ENCODE results near the gene FAM149B1. TPM values are rescaled to one million over a fixed set of nuclear protein-coding genes. Genes with fewer than 3 reads are reported as not detected.

FAM149B1 gene
- total and polyA plus RNA-seq, 2 of the 13 experiments (the other 11 are each of a cell fraction or from before 2014, with no cell fraction given): 9.3 to 16.8 TPM

DNA sequence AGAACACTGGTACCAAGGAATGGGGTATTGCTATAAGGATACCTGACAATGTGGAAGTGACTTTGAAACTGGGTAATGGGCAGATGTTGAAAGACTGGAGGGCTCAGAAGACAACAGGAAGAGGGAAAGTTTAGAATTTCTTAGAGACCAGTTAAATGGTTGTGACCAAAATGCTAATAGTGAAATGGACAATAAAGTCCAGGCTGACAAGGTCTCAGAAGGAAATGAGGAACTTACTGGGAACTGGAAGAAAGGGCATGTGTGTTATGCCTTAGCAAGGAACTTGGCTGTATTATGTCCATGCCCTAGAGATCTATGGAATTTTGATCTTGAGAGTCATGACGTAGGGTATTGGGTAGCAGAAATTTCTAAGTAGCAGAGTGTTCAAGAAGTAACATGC is 38.0 kb downstream of the FAM149B1 start (continued):
- TF ChIP-seq E2F1 (CRISPR knock-in tag; IDR thresholded peaks at IDR 0.05) (no peak), SOX6 (IDR thresholded peaks at IDR 0.05) (no peak), SOX6 (CRISPR knock-in tag; IDR thresholded peaks at IDR 0.05) (no peak)

DNA sequence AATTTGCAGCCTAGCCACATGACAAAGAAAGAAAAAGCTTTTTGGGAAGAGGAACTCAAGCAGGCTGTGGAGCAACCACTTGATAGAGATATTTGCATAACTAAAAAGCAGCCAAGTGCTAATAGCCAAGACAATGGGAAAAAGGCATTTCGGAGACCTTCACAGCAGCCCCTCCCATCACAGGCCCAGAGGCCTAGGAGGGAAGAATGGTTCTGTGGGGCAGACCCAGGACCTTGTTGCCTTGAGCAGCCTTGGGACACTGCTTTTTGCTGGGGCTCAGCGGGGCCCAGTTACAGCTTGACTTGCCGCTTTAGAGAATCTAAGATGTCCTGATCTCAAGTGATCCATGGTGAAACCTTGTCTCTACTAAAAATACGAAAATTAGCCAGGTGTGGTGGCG is 38.5 kb downstream of the FAM149B1 start:
- Histone ChIP-seq H3K4me1 (ENCODE audit: insufficient read depth, low read length) (peaks cover 9% of the 10 kb centered on the region), H3K79me2 (ENCODE audit: insufficient read depth, low read length) (no peaks in the 10 kb centered on the region), H3K27ac (ENCODE audit: extremely low read length, insufficient read depth, low read length) (no peak overlapping the region), H3K27me3 (ENCODE audit: control insufficient read depth in 1 of 2, insufficient read depth in 2 of 2, low read length in 2 of 2) (no peaks in the 10 kb centered on the region), H3K9ac (ENCODE audit: insufficient read depth, low read depth, low read length) (no peak overlapping the region), H3K36me3 (replicated peaks in 1 of 2; ENCODE audit: control insufficient read depth in 1 of 2, insufficient read depth in 2 of 2, low read length in 2 of 2) (no peaks in the 10 kb centered on the region), H3K4me2 (ENCODE audit: low read depth, low read length) (no peak overlapping the region), H2AFZ (ENCODE audit: low read length) (no peak overlapping the region), H3K4me3 (replicated peaks in 1 of 3; ENCODE audit: insufficient read depth in 1 of 3, low read depth in 2 of 3, low read length in 3 of 3) (no peak overlapping the region), H4K20me1 (ENCODE audit: insufficient read depth, low read length) (no peaks in the 10 kb centered on the region), H3K9me3 (ENCODE audit: low read length) (peaks cover 4% of the 10 kb centered on the region; the same call in 1 of the 2 replicates)
- no peak for ATAC-seq
- ChIA-PET CTCF (ENCODE audit: low intra/inter-chr PET ratio, low total read pairs) (no interaction called here), POLR2A (no interaction called here)
- no peak for FAIRE-seq
- 94% methylated on average over 5 of the region's 5 CpGs for WGBS (ENCODE audit: low lambda C conversion rate)
- intact Hi-C loops (cut with micrococcal nuclease; ENCODE audit: unreplicated experiment) (no loop called here), in situ Hi-C loops (cut with HindIII; ENCODE audit: extremely low pct_ligation_motif_present, low pct_unique_long_range_greater_than_20kb) (no loop called here)
- BruUV-seq (replicated peaks): no TSS peak
- no peak for DNase-seq (ENCODE audit: low spot score)
- no peak for TF ChIP-seq ZNF383 (CRISPR knock-in tag; IDR thresholded peaks at IDR 0.05; ENCODE audit: borderline replicate concordance)
- no peak for TF ChIP-seq TCF12 (IDR thresholded peaks at IDR 0.05)
- no peak for TF ChIP-seq TCF12 (CRISPR knock-in tag; IDR thresholded peaks at IDR 0.05)
- no peak for TF ChIP-seq RERE (CRISPR knock-in tag; IDR thresholded peaks at IDR 0.05; ENCODE audit: low read depth)
- no peak for TF ChIP-seq ZNF644 (CRISPR knock-in tag; IDR thresholded peaks at IDR 0.05; ENCODE audit: low read depth)
- TF ChIP-seq, protein P1, sequence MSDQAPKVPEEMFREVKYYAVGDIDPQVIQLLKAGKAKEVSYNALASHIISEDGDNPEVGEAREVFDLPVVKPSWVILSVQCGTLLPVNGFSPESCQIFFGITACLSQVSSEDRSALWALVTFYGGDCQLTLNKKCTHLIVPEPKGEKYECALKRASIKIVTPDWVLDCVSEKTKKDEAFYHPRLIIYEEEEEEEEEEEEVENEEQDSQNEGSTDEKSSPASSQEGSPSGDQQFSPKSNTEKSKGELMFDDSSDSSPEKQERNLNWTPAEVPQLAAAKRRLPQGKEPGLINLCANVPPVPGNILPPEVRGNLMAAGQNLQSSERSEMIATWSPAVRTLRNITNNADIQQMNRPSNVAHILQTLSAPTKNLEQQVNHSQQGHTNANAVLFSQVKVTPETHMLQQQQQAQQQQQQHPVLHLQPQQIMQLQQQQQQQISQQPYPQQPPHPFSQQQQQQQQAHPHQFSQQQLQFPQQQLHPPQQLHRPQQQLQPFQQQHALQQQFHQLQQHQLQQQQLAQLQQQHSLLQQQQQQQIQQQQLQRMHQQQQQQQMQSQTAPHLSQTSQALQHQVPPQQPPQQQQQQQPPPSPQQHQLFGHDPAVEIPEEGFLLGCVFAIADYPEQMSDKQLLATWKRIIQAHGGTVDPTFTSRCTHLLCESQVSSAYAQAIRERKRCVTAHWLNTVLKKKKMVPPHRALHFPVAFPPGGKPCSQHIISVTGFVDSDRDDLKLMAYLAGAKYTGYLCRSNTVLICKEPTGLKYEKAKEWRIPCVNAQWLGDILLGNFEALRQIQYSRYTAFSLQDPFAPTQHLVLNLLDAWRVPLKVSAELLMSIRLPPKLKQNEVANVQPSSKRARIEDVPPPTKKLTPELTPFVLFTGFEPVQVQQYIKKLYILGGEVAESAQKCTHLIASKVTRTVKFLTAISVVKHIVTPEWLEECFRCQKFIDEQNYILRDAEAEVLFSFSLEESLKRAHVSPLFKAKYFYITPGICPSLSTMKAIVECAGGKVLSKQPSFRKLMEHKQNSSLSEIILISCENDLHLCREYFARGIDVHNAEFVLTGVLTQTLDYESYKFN (CRISPR knock-in tag; conservative IDR thresholded peaks at IDR 0.05): no peak
- no peak for TF ChIP-seq SMAD9 (CRISPR knock-in tag; IDR thresholded peaks at IDR 0.05)

Data from HepG2 (cell line).